Fibroblast of upper back skin (primary cell): ENCODE results near the gene DGKZ.
"Not testable (repeated sequence)": the region's sequence is repeated elsewhere in the genome, so short reads cannot be mapped to it uniquely, and the experiment has no call there.

Experiments
- DNase-seq: peaks from one replicate; pipeline ENCODE4 v3.0.0-alpha.2; 2013

Gene DGKZ

DNA sequence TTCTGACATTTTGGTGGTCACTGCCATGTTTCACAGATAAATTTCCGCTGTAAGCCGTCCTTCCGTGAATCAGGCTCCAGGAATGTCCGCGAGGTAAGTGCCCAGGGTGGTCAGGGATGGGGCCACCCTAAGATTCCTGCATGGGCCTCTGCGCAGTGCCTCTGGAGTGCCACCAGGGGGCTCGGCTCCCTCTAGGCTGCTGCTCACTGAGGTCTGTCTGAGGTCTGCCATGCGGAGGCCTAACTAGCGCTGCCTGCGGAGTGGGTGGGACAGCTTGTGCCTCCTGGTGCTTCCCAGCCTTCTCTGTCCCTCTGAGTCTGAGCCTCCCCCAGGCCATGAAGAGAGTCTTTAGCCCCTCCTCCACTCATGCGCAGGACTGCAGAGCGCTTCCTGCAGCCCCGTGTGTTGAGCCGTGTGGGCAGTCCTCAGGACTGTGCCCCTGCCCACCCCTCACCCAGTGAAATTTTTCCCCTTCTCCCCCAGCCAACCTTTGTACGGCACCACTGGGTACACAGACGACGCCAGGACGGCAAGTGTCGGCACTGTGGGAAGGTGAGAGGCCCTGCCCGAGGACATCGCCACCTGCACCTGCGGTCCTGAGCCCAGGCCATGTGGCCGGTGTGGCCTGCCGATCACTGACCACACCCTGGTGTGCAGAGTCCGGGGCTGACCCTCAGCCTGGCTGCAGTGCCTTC, 22.3 kb downstream of the DGKZ start:
- DNase-seq = peak; percentile 69

DNA sequence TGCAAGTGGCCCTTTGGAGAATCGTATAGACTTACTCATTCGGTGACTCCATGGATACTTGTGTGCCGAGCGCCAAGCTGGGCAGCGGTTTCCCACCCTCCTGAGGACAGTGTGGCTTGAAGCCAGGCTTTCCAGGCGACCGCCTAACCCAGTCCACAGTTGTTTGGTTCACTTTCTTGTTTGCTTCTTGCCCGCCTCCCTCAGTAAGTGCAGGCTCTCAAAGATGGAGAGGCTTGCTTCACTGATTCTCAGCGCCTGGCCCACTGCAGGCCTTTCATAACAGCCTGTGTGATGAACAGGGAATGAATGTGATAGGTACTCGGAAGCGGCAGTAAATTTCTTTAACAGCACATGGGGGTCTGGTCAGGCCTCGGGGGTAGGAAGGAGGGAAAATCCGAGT, 23.0 kb downstream of the DGKZ start:
- DNase-seq = no peak

DNA sequence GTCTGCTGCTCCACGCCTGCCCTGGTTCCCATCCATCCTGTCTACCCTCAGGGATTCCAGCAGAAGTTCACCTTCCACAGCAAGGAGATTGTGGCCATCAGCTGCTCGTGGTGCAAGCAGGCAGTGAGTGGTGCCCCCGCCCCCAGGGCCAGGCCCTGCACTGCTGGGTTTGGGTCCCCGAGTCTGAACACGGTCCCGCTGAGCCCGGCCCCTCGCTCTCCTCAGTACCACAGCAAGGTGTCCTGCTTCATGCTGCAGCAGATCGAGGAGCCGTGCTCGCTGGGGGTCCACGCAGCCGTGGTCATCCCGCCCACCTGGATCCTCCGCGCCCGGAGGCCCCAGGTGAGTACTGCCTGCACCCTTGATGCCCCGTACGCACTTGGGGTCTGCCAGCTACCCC, 24.0 kb downstream of the DGKZ start:
- not testable (repeated sequence) for DNase-seq

DNA sequence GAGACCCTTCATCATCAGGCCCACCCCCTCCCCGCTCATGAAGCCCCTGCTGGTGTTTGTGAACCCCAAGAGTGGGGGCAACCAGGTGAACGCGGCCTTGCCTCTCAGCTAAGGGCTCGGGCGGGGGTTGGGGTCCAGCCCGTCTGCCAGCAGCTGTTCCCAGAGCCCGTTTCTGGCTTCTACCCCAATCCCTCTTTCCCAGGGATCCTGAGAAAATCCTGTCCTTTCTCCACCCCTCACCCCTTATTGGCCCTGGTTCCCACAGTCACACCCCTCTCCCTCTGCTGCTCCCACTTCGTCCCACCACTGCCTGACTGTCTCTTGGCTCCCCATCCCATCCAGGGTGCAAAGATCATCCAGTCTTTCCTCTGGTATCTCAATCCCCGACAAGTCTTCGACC, 24.8 kb downstream of the DGKZ start:
- DNase-seq = no peak

DNA sequence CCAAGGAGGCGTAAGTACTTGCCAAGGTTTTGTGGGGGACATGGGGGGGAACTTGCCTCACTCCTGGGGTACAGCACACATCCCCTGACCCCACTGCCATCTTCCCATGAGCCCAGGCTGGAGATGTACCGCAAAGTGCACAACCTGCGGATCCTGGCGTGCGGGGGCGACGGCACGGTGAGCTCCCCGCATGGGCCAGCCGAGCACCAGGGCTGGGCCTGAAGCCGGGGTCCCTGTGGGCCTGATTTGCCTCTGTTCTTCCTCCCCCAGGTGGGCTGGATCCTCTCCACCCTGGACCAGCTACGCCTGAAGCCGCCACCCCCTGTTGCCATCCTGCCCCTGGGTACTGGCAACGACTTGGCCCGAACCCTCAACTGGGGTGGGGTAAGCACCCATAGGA, 25.2 kb downstream of the DGKZ start:
- DNase-seq = not testable (repeated sequence)

DNA sequence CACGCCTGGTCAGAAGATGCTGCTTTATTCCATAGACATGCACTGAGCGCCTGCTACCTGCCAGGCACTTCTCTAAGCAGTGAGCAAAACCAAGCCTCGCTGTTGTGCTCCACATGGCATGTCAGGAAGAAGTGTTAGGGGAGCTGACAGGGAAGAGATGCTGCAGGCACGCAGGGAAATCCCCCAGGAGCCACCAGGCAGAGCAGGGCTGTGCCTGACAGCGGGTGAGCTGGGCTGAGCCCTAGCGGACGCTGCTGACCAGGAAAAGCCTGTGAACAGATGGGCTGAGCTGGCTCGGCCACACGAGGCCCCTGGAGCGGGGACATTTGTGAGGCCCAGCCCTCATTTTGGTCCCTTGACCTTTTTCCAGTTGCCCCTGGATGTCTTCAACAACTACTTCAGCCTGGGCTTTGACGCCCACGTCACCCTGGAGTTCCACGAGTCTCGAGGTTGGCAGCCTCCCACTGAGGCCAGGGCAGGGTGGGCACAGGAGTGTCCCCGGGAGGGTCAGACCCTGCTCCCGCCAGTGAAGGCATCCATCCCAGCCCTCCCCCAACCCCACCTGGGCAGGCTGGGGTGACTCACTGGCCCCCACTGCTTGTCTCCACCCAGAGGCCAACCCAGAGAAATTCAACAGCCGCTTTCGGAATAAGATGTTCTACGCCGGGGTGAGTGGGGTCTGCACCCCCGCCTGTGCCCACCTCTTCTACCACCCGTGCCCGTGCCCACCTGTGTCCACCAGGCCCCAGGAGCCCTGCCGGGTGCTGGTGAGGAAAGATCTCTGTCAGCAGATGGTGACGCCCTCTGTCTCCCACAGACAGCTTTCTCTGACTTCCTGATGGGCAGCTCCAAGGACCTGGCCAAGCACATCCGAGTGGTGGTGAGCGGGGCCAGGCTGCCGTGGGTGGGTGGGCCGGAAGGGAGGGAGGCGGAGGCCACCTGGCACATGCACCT, 26.8 kb downstream of the DGKZ start:
- DNase-seq = no peak

DNA sequence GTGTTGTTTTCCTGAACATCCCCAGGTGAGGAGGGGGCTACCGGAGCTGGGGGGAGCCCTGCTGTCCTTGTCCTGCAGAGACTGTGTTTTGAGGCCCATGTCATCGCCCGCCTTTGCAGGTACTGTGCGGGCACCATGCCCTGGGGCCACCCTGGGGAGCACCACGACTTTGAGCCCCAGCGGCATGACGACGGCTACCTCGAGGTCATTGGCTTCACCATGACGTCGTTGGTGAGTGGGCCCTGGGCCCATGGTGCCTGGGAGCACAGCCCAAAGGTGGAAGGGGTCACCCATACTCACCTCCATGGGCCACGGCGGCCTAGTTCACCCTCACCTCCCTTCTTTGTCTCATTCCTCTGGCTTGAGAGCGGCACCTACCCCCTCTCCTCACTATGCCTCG, 27.6 kb downstream of the DGKZ start:
- no peak for DNase-seq

DNA sequence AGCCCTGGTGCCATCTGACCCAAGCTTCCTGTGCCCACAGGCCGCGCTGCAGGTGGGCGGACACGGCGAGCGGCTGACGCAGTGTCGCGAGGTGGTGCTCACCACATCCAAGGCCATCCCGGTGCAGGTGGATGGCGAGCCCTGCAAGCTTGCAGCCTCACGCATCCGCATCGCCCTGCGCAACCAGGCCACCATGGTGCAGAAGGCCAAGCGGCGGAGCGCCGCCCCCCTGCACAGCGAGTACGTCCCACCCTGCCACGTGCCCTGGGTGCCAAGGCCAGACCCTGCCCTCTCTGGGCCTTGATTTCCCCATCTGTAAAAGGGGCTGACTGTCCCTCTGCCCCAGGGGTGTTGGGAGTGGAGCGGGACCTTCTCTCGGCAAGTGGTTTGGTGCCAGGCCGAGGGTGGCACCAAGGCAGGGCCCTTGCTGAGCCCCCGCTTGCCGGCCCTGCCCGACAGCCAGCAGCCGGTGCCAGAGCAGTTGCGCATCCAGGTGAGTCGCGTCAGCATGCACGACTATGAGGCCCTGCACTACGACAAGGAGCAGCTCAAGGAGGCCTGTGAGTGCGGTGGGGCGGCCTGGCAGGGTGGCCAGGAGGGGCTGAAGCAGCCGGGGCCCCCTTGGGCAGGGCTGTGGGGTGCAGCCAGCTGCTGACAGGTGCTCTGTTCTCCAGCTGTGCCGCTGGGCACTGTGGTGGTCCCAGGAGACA, 28.3 kb downstream of the DGKZ start:
- no peak for DNase-seq

DNA sequence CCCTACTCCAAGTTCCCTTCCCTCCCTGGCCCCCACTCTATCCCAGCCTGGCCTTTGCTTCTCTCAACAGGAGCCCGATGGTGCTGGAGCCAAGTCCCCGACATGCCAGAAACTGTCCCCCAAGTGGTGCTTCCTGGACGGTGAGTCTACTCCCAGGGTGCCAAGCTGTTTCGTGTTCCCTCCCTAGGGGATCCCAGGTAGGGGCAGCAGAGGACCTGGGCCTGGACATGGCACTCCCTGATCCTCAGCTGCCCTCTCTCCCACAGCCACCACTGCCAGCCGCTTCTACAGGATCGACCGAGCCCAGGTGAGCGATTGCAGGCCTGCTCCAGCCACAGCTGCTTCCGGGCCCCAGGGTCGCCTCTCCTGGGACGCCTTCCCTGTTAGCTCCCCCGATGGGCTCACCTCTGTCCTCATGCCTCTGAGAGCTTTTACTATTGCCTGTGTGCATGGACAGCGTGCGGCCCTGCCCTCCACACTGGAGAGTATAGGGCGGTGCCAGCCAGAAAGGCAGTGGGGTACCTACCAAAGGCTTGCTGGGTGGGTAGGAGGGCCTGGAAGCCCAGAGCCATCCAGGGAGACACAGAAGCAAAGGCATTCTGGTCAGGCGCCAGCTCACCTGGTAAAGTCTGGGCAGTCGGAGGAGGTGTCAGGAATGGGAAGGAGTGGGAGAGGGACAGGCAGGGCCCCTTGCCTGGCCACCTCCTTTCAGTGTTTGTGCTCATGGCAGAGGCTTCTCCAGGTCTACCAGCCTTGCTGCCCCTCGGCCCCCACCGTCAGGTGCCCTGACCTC, 29.2 kb downstream of the DGKZ start:
- DNase-seq = no peak

DNA sequence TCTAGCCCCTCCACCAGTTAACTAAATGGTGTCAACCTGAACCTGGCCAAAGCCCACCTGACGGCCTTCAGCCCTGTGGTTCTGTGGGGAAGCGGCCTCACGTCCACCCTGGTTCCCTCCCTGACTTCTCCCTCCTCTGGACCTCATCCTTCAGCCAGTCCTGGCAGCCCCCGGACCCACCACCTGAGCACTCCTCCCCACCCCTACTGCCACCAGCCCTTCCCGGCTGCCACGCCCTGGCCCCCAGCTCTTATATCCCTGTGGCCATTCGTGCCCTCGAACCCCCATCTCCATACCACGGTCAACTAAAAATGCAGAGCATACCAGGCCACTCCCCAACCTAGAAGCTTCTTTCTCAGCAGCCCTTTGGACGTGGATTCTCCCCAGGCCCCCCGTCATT, 30.0 kb downstream of the DGKZ start:
- DNase-seq = no peak

DNA sequence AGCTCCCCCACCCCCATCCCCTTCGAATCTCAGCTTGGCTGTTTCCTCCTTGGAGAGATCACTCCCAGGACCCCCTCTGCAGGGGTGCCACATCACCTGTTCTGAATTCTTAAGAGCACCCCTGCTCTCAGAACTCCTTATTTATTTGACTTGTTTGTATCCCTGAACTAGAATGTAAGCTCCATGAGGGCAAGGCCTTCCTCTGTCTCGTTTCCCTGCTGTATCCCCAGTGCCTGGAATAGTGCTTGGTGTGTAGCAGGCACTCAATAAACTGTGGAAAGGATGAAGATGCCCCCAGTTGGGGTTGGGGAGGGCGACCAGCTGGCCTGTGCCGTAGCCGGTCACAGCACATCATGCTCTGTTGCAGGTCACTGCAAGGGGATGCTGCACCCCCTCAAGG, 30.6 kb downstream of the DGKZ start:
- no peak for DNase-seq

DNA sequence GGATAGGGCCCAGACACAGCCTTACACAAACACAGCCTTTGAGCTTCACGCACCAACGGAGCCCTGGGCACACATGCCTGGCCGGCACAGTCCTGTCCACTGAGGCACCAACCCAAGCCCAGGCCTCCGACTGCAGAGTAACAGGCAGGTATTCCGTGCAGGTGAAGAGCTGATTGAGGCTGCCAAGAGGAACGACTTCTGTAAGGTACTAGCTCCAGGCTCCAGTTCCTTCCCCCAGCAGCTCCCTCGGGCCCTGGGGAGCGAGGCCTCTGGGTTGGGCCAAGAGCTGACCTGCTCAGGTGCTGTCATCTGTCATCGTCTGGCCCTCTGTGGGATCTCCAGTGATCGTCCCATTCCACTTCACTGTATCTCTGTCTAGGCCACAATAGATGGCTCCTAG, 31.0 kb downstream of the DGKZ start:
- DNase-seq = no peak

DNA sequence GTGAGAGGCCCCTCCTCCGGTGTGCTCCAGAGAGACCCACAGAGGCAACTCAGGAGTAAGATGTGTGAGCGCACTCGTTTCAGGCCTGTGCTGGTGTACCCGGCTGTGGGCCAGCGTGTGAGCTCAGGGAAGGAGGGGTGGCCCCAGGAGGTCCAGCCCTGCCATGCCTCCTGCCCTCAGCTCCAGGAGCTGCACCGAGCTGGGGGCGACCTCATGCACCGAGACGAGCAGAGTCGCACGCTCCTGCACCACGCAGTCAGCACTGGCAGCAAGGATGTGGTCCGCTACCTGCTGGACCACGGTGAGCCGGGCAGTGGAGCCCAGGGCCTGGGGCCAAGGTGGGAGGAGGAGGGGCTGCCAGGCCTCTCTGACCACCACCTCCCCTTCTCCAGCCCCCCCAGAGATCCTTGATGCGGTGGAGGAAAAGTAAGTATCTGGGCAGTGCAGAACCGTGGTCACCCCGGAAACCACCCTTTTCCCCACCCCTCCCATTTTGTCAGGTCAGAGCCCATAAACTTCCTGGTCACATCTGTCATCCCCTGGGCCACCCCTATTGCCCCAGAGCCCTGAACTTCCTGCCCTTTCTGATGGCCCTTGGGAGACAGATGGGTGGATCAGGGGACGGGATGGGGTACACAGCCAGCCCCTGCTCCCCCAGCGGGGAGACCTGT, 31.7 kb downstream of the DGKZ start:
- DNase-seq = no peak

DNA sequence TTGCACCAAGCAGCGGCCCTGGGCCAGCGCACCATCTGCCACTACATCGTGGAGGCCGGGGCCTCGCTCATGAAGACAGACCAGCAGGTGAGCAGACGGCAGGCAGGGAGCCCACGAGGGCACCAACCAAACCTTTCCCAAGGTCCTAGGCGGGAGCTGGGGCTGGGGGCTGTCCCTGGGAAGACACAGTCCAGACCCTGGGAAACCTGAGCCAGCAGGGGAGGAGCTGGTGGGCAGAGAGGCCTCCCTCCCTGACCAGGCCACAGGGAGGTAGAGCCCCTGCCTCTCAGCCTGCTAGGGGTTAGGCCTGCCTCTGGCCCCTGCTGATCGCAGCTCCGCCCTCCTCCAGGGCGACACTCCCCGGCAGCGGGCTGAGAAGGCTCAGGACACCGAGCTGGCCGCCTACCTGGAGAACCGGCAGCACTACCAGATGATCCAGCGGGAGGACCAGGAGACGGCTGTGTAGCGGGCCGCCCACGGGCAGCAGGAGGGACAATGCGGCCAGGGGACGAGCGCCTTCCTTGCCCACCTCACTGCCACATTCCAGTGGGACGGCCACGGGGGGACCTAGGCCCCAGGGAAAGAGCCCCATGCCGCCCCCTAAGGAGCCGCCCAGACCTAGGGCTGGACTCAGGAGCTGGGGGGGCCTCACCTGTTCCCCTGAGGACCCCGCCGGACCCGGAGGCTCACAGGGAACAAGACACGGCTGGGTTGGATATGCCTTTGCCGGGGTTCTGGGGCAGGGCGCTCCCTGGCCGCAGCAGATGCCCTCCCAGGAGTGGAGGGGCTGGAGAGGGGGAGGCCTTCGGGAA, 32.4 kb downstream of the DGKZ start:
- not testable (repeated sequence) for DNase-seq

DNA sequence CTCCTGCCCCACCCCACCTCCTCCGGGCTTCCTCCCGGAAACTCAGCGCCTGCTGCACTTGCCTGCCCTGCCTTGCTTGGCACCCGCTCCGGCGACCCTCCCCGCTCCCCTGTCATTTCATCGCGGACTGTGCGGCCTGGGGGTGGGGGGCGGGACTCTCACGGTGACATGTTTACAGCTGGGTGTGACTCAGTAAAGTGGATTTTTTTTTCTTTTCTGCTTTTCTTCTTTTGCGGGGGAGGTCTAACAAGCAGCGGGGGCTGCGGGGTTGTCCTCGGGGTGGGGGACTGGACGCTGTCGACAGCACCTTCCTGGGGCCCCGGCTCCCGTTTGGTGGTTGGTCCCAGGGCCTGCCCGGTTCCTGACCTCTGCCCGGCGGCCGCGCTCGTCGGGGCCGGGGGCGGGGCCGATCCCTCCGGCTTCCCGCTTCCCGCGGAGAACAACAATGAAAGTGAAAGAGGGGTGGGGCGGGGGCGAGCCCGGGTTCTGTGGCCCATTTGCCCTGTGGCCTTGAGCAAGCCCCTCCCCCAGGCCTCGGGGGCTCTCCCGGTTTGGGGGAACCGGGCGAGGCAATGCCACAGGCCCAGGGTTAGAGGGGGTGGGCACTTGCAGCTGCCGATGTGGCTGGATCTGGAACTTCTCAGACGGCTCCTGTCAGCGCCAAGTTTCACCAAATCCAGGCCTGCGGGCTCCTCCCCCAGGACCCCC, 33.2 kb downstream of the DGKZ start:
- DNase-seq = no peak

DNA sequence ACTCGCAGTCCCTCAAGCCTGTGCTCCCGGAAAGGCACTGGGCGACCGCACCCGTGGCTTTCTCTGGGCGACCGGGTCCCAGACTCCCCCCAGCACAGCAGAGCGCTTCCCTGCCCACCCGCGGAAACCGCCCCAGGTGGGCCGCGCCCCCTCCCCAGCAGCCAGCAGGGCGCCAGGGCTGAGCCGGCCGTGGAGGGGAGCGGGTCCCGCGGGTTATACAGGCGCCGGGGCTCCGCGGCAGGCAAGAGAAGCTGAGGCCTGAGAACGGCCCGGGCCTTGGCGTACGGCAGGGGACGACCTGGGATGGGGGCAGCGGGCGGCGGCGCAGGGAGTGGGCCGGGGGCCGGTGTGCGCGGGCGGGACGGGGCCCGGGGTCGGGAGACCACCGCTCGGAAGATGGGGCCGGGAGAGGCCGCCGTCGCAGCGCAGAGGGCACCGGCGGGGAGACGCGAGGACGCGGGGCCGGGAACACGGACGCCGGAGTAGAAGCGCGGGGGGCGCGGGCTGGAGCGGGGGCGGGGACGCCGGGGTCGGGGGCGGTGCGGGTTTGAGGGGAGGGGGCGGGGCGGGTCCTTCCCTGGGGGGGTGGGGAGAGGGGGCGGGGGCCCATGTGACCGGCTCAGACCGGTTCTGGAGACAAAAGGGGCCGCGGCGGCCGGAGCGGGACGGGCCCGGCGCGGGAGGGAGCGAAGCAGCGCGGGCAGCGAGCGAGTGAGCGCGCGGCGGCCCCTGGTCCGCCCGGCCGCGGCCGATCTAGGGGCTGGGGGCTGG, 34.0 kb downstream of the DGKZ start, which contains the start of gene MDK:
Gene MDK (plus strand): TSS at position 622 of the 771 bp plus-strand sequence. CDS start 389 bp downstream, outside the sequence.
- no peak for DNase-seq

DNA sequence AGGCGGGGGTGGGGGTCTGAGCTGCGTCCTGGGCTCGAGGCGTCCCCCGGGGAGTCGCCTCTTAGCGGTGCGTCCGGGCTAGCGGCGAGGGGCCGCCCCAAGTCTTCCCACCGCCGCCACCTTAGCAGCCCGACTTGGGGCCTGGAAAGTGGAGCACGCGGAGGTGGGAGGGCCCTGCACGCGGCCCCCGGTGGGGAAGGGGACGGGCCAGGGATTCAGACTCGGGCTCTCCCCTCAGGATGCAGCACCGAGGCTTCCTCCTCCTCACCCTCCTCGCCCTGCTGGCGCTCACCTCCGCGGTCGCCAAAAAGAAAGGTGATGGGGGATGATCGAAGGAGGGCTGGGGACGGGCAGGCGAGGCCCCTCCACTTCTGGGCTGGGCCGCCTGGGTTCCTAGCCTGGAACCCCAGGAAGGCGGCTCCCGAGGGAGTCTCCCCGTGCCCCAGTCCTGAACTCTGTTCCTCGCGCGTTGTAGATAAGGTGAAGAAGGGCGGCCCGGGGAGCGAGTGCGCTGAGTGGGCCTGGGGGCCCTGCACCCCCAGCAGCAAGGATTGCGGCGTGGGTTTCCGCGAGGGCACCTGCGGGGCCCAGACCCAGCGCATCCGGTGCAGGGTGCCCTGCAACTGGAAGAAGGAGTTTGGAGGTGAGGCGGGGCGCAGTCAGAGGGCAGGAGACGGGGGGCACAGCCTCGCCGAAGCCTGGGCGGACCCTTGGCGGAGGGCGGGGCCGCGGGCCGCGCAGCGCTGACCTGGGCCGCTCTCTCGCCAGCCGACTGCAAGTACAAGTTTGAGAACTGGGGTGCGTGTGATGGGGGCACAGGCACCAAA, 34.8 kb downstream of the DGKZ start:
- no peak for DNase-seq

DNA sequence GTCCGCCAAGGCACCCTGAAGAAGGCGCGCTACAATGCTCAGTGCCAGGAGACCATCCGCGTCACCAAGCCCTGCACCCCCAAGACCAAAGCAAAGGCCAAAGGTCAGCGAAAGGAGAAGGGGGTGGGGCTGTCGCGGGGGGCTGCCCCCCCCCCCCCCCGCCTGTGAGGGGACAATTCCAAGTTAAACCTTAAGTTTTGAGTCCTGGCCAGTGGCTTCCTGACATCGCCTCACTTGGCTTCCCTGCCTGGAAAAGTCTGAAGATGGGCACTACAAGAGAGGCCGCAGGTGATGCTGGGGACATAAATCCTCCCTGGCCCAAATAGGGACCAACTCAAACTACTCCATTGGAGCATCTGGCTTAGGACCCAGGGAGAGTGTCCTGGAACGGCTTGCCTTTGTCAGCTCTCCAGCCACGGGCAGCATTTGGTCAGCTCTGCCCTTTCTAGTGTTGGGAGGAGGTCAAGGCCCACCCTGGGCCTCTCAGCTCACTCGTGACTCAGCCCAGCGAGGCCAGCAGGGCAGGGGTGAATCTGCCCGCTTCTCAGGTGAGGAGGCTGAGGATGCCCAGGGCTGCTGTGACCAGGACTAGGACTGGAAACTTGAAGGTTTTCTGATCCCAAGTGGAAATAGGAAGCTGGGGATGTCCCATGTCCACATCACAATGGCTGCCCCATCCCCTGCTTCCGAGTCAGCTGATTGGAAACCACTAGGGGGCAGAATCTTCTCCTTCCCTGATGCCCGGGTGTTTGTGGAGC, 35.6 kb downstream of the DGKZ start:
- DNase-seq = peak; percentile 44
